ENCODE results near the gene PLB1. TPM values are rescaled to one million over a fixed set of nuclear protein-coding genes. Genes with fewer than 3 reads are reported as not detected.
A peak's percentile ranks its signal among the peaks of the same experiment; 100 is the strongest.

The PLB1 gene
- total and polyA plus RNA-seq, 9 of the 15 experiments (the other 6 are each of a cell fraction or from before 2014, with no cell fraction given), result 0.01 to 0.09 (median 0.07) TPM; not detected in 2

DNA sequence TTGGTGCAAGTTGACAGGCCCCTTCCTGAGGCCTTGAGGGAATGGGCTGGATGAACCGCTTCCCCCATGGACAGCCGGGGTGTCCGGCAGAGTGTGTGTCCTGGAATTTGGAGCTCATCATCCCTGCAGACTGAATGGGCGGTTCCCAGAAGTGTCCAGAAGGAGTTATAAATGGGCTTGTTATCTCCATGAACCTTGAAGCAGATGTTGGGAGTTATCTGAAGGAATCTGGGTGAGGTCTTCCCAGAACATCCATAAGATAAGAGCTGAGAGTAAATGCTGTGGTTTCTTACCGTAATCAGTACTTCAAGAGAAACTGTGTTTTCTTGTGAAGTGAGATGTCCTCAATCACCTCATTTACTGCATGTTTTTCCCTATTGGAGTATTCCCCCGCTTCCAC lies 21.1 kb downstream of the PLB1 start (continued):
- TF ChIP-seq, protein P1, sequence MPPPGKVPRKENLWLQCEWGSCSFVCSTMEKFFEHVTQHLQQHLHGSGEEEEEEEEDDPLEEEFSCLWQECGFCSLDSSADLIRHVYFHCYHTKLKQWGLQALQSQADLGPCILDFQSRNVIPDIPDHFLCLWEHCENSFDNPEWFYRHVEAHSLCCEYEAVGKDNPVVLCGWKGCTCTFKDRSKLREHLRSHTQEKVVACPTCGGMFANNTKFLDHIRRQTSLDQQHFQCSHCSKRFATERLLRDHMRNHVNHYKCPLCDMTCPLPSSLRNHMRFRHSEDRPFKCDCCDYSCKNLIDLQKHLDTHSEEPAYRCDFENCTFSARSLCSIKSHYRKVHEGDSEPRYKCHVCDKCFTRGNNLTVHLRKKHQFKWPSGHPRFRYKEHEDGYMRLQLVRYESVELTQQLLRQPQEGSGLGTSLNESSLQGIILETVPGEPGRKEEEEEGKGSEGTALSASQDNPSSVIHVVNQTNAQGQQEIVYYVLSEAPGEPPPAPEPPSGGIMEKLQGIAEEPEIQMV (tag; conservative IDR thresholded peaks at IDR 0.05; ENCODE audit: low read depth), result no peak
- TF ChIP-seq ZNF253 (CRISPR knock-in tag; conservative IDR thresholded peaks at IDR 0.05), result no peak
- TF ChIP-seq ESRRB (CRISPR knock-in tag; IDR thresholded peaks at IDR 0.05; ENCODE audit: borderline replicate concordance), result no peak
- TF ChIP-seq DMBX1 (CRISPR knock-in tag; IDR thresholded peaks at IDR 0.05; ENCODE audit: borderline replicate concordance), result peak; percentile 87; the same call in 1 of the 2 replicates
- peak; percentile 87 for TF ChIP-seq FOSL1 (tag; conservative IDR thresholded peaks at IDR 0.05)
- TF ChIP-seq, protein P2, sequence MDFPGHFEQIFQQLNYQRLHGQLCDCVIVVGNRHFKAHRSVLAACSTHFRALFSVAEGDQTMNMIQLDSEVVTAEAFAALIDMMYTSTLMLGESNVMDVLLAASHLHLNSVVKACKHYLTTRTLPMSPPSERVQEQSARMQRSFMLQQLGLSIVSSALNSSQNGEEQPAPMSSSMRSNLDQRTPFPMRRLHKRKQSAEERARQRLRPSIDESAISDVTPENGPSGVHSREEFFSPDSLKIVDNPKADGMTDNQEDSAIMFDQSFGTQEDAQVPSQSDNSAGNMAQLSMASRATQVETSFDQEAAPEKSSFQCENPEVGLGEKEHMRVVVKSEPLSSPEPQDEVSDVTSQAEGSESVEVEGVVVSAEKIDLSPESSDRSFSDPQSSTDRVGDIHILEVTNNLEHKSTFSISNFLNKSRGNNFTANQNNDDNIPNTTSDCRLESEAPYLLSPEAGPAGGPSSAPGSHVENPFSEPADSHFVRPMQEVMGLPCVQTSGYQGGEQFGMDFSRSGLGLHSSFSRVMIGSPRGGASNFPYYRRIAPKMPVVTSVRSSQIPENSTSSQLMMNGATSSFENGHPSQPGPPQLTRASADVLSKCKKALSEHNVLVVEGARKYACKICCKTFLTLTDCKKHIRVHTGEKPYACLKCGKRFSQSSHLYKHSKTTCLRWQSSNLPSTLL (IDR thresholded peaks at IDR 0.05), result no peak
- no peak for TF ChIP-seq CBX8 (IDR thresholded peaks at IDR 0.05; ENCODE audit: borderline replicate concordance, extremely low read depth, low read depth, low read length, poor library complexity, severe bottlenecking)
- TF ChIP-seq ZNF12 (CRISPR knock-in tag; IDR thresholded peaks at IDR 0.05), result no peak
- TF ChIP-seq, protein P3, sequence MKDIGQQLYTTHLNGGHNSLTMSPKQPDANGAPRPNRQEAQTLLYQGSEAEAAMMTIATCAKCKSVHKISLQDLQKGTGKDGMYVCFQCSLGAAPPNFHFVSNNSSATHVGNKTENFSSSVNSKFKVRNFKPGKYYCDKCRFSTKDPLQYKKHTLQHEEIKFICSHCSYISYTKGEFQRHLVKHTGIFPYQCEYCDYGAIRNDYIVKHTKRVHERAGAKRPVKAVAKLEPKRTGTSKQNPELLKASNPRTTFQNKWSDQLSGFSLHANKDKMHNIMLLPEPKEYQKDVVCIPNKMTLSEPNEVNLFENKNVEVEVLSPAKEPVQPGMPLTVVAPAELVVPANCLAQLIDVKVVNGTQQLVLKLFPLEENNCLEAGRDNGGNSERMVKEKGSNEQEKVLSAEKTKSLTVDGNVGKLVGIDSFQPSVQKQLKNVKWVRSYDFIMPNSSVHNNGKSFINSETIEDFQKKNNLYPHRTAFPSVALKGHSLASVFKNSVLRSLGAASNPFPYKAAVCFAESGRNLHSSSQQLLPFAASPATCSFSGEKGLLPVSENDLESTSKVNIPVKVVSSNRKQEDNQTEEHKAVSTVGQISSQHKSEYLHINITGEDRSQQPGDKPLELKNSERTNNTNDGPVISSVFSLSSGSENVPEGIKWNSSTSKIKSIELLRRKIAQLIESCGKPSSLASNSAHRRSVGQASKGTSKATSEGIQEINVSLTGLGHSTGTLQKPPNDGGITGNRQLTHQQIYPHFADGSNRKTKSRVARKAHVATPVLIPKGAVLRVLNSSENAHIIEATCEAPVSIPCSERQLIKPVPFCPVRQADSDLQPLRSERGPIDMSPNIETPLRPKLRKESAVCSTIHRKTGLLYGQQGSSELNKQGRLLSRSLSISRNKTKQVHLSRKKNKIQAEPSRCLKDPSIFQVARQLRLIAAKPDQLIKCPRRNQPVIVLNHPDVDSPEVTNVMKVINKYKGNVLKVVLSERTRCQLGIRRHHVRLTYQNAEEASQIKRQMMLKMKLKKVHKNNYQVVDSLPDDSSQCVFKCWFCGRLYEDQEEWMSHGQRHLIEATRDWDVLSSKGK (CRISPR knock-in tag; IDR thresholded peaks at IDR 0.05), result no peak
- TF ChIP-seq RBM25 (IDR thresholded peaks at IDR 0.05; ENCODE audit: low read depth, low read length, severe bottlenecking), result no peak
- no peak for TF ChIP-seq DNMT1 (IDR thresholded peaks at IDR 0.05)
- TF ChIP-seq, protein P4, sequence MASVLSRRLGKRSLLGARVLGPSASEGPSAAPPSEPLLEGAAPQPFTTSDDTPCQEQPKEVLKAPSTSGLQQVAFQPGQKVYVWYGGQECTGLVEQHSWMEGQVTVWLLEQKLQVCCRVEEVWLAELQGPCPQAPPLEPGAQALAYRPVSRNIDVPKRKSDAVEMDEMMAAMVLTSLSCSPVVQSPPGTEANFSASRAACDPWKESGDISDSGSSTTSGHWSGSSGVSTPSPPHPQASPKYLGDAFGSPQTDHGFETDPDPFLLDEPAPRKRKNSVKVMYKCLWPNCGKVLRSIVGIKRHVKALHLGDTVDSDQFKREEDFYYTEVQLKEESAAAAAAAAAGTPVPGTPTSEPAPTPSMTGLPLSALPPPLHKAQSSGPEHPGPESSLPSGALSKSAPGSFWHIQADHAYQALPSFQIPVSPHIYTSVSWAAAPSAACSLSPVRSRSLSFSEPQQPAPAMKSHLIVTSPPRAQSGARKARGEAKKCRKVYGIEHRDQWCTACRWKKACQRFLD (CRISPR knock-in tag; IDR thresholded peaks at IDR 0.05), result peak; percentile 85
- TF ChIP-seq NUFIP1 (IDR thresholded peaks at IDR 0.05; ENCODE audit: partially characterized antibody), result no peak
- peak; percentile 79; the same call in 1 of the 2 replicates for TF ChIP-seq ZNF175 (CRISPR knock-in tag; IDR thresholded peaks at IDR 0.05; ENCODE audit: low read depth)
- TF ChIP-seq, protein P5, sequence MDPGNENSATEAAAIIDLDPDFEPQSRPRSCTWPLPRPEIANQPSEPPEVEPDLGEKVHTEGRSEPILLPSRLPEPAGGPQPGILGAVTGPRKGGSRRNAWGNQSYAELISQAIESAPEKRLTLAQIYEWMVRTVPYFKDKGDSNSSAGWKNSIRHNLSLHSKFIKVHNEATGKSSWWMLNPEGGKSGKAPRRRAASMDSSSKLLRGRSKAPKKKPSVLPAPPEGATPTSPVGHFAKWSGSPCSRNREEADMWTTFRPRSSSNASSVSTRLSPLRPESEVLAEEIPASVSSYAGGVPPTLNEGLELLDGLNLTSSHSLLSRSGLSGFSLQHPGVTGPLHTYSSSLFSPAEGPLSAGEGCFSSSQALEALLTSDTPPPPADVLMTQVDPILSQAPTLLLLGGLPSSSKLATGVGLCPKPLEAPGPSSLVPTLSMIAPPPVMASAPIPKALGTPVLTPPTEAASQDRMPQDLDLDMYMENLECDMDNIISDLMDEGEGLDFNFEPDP (CRISPR knock-in tag; IDR thresholded peaks at IDR 0.05), result no peak
- TF ChIP-seq ZBTB1 (CRISPR knock-in tag; IDR thresholded peaks at IDR 0.05; ENCODE audit: borderline replicate concordance, low read depth), result no peak
- TF ChIP-seq ZNF507 (tag; conservative IDR thresholded peaks at IDR 0.05), result no peak

Measured in K562 (cell line).